ENCODE measurements around the gene PPP1R12A. TPM values are rescaled to one million over a fixed set of nuclear protein-coding genes. Genes with fewer than 3 reads are reported as not detected.

PPP1R12A gene
- total and polyA plus RNA-seq, 11 donors: 16.8 to 77.8 (median 50.2) TPM

- no peaks in the 10 kb centered on the region for H3K27me3 ChIP-seq
- 64 to 75% (median 71%) methylated on average over 3 of the region's 3 CpGs for WGBS, 4 donors
- H3K36me3 ChIP-seq: peaks cover 0 to 57% (median 45%) of the 10 kb centered on the region in 9 donors
- DNase-seq: no peak
- peak overlapping the region in 11 of 12 donors; percentile 1 to 44 (median 21) for H3K27ac ChIP-seq
- H3K9me3 ChIP-seq: no peaks in the 10 kb centered on the region
- no peak overlapping the region for H3K4me3 ChIP-seq
- intact Hi-C loops (cut with DNase I): loop anchor here in 2 of 10 donors (10.0 kb wide), 2 partner anchors 159 to 409 kb away; partner anchors contain the start of gene PPP1R12A (in 1 of the 2)
- TF ChIP-seq POLR2A (IDR thresholded peaks at IDR 0.05): no peak
- no peak for TF ChIP-seq CTCF (IDR thresholded peaks at IDR 0.05)
- peaks cover 0 to 21% (median 9%) of the 10 kb centered on the region in 12 donors for H3K4me1 ChIP-seq
- ATAC-seq: peak in 2 of 4 donors; percentile 33 to 61
Observed at GRCh38 chr12:79775355-79776027, 159.4 kb downstream of the PPP1R12A start.

GRCh38 chr12:79773896-79774295 lies 161.0 kb downstream of the PPP1R12A start:
- TF ChIP-seq POLR2A (IDR thresholded peaks at IDR 0.05) (no peak), CTCF (IDR thresholded peaks at IDR 0.05) (no peak)
- Histone ChIP-seq H3K27ac (no peak overlapping the region), H3K4me3 (no peak overlapping the region), H3K4me1 (peaks cover 0 to 32% (median 15%) of the 10 kb centered on the region in 12 donors), H3K9me3 (no peaks in the 10 kb centered on the region), H3K36me3 (peaks cover 0 to 43% (median 30%) of the 10 kb centered on the region in 9 donors), H3K27me3 (no peaks in the 10 kb centered on the region)
- ATAC-seq (no peak), DNase-seq (no peak)
- intact Hi-C loops (cut with DNase I): loop anchor here in 3 of 10 donors (5.0 to 10.0 kb wide), 3 partner anchors 161 to 411 kb away; partner anchors contain the start of gene PPP1R12A (in 2 of the 3)

- DNase-seq (no peak), ATAC-seq (peak in 3 of 4 donors; percentile 40 to 72 (median 51))
- no peak overlapping the region for H3K4me3 ChIP-seq
- no peaks in the 10 kb centered on the region for H3K27me3 ChIP-seq
- H3K9me3 ChIP-seq: no peaks in the 10 kb centered on the region
- no peak for TF ChIP-seq CTCF (IDR thresholded peaks at IDR 0.05)
- TF ChIP-seq POLR2A (IDR thresholded peaks at IDR 0.05): no peak
- intact Hi-C loops (cut with DNase I): loop anchor here in 4 of 10 donors (5.0 to 10.0 kb wide), 3 partner anchors 165 to 415 kb away; partner anchors contain the start of gene PPP1R12A (in 2 of the 4)
- H3K27ac ChIP-seq: peak overlapping the region in 6 of 12 donors; percentile 38 to 77 (median 60)
- 71 to 77% (median 75%) methylated on average over 2 of the region's 2 CpGs for WGBS, 4 donors
- H3K4me1 ChIP-seq: peaks cover 0 to 18% (median 6%) of the 10 kb centered on the region in 12 donors
- H3K36me3 ChIP-seq: peaks cover 0 to 18% (median 5%) of the 10 kb centered on the region in 9 donors
Observed at GRCh38 chr12:79769860-79770485, 164.9 kb downstream of the PPP1R12A start.
